Hematopoietic multipotent progenitor cell treated with erythropoietin and hydrocortisone succinate and interleukin-3 and kit ligand, for 6 days (in vitro differentiated cells): Measurements from ENCODE around the gene SPACA4.
"Not testable (repeated sequence)": the region's sequence is repeated elsewhere in the genome, so short reads cannot be mapped to it uniquely, and the experiment has no call there.

ENCODE experiments used
- DNase-seq: peaks from one replicate; pipeline ENCODE4 v3.0.0-alpha.2; 2015

Gene SPACA4, protein sequence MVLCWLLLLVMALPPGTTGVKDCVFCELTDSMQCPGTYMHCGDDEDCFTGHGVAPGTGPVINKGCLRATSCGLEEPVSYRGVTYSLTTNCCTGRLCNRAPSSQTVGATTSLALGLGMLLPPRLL

DNA sequence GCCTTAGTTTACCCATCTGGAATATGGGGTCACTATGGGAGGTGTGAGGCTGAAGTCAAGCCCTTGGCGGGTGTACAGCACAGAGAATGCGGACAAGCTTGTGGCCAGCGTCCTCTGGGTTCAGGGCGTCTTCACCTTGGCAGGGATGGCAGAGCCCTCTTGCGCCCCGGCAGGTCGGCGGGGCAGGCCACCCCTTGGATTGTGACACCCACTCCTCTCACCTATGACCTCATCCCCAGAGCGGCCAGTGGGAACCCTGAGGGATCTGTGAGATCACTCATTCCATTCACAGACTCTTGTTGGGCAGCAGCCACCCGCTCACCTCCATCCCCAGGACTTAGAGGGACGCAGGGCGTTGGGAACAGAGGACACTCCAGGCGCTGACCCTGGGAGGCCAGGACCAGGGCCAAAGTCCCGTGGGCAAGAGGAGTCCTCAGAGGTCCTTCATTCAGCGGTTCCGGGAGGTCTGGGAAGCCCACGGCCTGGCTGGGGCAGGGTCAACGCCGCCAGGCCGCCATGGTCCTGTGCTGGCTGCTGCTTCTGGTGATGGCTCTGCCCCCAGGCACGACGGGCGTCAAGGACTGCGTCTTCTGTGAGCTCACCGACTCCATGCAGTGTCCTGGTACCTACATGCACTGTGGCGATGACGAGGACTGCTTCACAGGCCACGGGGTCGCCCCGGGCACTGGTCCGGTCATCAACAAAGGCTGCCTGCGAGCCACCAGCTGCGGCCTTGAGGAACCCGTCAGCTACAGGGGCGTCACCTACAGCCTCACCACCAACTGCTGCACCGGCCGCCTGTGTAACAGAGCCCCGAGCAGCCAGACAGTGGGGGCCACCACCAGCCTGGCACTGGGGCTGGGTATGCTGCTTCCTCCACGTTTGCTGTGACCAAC, at the start of gene SPACA4:
Gene SPACA4 (plus strand): TSS at position 280 of the 896 bp plus-strand sequence. CDS start 237 bp downstream, at position 517.
- no peak for DNase-seq

DNA sequence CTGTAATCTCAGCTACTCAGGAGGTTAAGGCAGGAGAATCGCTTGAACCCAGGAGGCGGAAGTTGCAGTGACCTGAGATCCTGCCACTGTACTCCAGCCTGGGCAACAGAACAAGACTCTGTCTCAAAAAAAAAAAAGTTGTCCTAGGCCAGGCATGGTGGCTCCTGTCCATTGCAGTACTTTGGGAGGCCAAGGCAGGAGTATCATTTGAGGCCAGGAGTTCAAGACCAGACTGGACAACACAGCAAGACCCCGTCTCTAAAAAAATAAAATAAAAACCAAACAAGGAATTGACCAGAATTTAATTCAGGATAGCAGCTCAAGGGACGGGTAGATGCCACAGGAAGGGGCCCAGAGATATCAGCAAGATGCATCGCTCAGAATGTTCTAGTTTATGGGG, 49.7 kb upstream of the SPACA4 start:
- no peak for DNase-seq

DNA sequence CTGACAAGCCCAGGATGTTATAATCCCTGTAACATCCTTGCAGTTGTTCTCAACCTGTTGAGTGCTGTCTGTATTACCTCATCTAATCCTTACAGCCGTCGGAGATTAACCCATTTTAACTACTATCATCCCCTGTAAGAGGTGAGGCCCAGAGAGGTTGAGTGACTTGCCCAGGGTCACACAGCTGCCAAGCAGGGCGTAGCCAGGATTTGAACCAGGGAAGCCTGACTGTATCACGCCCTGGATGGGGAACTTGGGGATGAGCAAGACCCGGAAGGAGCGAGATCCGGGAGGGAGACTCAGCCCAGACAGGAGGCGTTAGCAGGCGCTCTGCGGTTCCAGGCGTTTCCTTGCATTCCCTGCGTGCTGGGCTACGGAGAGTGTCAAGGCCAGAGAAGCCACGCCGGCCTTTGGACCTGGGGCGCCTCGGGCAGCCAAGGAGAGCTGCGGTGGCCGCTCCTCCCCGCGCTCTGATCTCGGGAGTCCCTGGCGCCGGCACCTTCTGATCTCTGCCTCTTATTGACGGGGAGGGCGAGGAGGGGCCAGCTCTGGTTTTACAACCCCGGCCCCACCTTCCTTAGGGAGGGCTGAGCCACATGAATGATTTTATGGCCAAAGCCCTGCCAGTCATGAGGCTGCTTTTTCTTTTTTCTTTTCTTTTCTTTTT, 48.4 kb upstream of the SPACA4 start:
- DNase-seq: peak; percentile 42

DNA sequence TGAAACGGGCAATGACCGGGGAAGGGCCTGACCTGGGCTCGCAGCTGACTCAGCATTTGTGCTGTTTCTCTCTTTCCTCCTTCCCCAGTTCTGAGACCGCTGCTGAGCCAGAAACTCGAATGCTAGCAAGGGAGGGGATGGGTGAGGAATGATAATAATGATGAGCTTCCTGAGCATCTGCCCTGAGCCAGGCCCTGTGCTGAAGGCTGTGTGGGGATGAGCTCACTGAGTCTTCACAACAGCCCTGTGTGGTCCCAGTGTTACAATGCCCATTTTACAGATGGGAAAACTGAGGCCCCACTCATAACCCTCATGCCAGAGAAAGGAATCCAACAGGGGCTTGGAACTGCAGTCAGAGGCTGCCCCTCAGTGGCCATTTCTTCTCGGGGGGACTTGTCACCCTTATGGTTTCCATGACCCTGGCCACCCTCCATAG, 46.4 kb upstream of the SPACA4 start:
- peak; percentile 27 for DNase-seq

DNA sequence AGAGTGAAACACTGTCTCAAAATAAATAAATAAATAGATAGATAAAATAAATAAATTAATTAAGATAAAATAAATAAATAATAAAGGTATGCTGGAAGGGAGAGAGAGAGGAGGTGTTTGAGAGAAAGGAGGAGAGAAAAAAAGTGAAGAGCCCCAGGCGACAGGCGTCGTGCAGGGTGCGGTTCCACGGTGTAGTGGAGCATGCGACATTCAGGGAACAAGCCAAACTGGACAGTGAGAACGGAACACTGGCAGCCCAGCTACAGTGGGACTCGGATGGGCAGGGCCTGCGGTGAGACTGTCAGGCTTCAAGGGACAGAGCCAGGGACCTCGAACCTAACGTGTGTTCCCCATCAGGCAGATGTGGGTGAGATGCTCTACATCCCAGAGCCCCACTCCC, 45.1 kb upstream of the SPACA4 start:
- DNase-seq: no peak

DNA sequence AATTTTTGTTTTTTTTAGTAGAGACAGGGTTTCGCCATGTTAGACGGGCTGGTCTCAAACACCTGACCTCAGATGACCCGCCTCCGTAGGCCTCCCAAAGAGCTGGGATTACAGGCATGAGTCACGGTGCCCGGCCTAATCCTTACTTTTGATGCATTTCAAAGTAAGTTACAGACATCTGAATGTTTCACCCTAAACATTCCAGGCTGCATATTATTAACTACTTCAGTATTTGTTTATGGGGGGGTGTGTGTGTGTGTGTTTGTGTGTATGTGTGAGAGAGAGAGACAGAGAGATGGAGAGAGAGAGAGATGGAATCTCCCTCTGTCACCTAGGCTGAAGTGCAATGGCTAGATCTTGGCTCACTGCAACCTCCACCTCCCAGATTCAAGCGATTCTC, 41.5 kb upstream of the SPACA4 start:
- DNase-seq: no peak

DNA sequence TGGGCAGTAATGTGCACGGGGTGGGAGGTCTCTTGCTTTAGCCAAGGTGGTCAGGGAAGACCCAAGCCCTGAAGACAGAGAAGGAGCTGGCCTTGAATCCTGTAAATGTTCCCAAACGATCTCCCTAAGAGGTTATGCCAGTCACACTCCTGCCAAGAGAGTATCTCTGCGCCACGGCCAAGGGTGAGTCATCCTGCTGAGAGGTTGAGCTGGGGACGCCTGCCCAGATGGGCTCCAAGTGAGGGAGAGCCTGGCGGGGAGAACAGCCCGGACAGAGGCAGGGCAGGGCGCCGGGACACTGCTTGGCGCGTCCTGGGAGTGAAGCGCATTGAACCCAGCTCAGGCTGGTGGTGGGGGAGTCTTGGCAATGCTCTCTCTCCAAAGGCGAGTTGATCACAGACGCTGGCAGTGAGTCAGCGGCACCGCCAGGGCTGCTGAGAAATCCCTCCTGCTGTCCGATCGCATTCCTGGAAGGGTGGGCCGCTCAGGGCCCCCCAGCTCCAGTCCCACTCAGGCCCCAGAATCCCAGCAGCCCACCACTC, 38.1 kb upstream of the SPACA4 start:
- DNase-seq: peak; percentile 60

DNA sequence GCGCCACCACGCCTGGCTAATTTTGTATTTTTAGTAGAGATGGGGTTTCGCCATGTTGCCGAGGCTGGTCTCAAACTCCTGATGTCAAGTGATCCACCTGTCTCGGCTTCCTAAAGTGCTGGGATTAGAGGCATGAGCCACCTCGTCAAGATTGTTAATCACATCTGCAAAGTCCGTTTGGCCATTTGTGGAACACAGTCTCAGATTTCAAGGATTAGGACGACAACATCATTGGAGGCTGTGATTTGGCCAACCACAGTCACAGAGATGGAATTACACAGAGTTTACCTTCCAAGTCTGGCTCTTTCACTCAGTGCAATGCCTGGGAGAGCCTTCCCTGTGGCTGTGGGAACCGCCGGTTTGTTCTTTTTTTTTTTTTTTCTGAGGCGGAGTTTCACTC, 36.7 kb upstream of the SPACA4 start:
- no peak for DNase-seq

DNA sequence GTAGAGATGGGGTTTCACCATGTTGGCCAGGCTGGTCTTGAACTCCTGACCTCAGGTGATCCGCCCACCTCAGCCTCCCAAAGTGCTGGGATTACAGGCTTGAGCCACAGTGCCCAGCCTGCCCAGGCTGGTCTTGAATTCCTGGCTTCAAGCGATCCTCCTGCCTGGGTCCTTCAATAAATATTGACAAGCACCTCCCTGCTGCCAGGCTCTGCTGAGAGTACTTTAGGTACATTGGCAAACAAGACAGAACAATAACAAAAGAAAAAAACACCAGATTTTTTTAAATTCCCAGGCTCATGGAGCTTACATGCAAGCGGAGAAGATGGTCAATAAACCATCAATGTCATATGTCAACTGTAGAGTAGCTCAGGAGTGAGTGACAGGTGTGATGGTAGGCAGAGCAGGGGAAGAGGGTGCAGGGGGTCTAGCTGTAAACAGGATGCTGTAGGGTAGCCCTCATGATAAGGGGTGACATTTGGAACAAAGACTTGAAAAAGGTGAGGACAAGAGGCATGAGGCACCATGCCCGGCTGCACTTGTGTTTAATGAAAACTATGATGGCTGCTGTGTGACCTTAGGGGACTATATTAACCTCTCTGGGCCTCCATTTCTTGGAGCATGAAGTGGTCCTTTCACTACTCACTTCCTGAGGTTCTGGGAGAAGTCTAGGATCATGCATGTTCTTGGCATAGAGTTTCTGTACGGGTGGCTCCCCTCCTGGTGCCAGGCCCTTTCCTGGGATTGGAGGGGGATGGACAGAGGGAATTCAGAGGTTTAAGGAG, 35.0 kb upstream of the SPACA4 start:
- DNase-seq: no peak

DNA sequence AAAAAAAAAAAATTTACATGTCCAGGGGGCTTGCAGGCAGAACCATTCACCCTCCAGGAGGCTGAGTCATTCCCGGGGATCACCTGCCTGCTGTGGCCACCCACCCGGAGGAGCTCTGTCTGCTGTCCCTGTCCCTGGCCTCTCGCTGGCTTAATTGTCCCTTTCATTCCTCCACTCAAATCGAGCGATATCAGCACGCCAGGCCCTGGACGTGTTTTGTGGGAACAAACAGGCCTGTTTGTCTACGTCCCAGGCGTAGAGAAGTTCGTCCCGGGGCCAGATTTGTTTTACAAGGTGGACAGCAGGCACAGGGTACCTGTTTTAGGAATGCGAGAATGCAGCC, 33.4 kb upstream of the SPACA4 start:
- no peak for DNase-seq

DNA sequence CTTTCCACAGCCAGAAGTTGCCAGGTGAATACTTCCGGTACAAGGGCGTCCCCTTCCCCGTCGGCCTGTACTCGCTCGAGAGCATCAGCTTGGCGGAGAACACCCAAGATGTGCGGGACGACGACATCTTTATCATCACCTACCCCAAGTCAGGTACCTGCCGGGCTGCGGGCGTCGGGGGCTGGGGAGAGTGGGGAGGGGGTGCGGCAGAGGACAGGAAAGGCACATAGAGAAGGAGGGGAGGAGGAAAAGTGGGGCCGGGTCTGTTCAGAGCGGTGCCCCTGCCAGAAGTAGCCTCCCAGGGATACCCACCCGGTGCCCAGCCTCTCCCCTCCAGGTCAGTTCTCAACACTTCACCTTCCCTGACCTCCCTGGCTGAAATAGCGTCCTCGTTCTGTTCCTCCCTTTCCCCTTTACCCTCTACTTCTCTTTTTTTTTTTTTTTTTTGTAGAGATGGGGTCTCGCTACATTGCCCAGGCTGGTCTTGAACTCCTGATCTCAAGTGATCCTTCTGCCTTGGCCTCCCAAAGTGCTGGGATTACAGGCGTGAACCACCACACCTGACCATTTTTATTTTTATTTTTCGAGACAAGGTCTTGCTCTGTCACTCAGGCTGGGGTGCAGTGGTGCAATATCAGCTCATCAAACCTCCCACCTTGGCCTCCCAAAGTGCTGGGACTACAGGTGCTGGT, 30.5 kb upstream of the SPACA4 start:
- DNase-seq: no peak

DNA sequence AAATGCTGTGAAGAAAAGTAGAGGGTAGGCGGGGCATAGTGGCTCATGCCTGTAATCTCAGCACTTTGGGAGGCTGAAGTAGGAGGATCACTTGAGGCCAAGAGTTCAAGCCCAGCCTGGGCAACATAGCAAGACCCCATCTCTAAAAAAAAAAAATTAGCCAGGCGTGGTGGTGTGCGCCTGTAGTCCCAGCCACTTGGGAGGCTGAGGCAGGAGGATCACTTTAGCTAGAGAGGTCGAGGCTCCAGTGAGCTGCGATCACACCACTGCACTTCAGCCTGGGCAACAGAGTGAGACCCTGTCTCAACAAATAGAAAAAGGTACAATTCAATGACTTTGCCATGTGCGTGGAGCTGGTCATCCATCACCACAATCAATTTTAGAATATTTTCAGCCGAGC, 28.6 kb upstream of the SPACA4 start:
- not testable (repeated sequence) for DNase-seq

DNA sequence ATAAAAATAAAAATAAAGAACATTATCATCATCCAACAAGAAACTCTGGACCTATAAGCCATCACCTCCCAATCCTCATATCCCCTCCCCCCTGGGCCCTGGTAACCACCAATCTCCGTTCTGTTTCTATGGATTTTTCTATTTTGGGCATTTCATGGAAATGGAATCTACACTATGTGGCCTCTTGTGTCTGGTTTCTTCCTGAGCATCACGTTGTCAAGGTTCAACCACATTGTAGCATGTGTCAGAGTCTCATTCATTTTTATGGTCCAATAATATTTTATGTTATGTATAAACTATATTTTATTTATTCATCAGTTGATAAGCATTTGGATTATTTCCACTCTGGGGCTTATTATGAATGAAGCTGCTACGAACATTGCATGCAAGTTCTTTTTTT, 27.7 kb upstream of the SPACA4 start:
- DNase-seq: no peak

DNA sequence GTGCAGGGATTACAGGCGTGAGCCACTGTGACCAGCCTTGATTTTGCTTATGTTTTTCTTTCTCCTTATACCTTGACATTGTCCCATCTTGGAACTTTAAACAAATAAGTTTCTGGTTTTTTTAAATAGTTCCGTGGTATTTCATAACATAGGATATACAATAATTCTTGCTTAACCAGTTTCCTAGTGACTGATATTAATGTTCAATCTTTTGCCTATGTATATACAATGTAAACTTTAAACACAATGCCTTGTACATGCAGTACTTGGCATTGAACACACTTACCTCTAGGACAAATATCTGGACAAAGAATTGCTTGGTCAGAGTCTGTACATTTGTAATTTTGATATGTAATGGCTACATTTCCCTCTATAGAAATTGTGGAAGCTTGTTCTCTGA, 24.4 kb upstream of the SPACA4 start:
- no peak for DNase-seq

DNA sequence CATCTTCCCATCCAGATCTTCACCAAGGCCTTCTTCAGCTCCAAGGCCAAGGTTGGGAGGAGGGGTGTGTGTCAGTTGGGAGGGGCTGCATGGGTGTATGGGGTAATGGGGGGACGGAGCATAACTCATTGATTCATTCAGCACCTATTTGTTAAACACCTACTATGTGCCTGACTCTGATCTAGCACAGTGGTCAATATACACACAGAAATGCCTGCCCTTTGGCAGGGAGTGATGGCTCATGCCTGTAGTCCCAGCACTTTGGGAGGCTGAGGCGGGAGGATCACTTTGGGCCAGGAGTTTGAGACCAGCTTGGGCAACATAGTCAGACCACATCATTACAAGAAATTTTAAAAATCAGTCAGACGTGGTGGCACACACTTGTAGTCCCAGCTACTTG, 19.2 kb upstream of the SPACA4 start:
- DNase-seq: no peak

DNA sequence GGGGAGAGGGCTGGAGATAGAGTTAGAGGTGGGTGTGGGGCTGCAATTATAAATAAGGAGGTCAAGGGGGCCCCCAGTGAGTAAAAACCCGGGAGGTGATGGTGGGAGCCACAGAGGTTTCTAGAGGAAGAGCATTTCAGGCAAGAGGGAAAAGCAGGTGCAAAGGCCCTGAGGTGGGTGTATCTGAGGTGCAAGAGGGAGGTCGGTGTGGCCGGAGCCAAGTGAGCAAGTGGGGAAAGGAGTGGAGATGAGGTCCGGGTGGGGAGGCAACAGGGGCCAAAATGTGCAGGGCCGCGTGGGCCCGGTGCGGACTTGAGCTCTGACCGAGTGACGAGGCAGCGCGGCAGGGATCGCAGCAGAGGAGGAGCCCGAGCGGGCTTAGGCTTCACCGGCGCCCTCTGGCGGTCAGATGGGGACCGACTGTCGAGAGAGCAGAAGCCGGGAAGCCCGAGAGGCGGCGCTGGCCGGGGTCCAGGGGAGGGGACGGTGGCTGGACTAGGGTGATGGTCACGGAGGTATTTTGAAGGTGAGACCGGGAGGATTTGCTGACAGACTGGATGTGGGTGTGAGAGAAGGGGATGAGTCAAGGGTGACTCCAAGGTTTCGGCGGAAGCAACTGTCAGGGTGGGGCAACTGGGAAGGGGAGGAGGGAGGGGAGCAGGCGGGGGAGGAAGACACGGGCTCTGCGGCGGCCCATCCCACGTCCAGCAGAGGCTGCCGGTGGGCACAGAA, 17.7 kb upstream of the SPACA4 start:
- DNase-seq: peak; percentile 95

DNA sequence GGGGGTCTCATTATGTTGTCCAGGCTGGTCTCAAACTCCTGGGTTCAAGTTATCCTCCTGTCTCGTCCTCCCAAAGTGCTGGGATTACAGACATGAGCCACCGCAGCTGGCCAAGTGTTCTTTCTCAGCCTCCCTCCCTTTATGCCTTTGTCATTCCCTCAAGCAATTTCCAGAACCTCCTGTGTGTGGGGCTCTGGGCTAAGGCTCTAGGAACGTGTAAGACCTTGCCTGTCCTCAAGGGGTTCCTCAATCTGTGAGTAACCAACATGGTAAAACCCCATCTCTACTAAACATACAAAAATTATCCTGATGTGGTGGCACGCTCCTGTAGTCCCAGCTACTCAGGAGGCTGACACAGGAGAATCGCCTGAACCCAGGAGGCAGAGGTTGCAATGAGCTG, 15.5 kb upstream of the SPACA4 start:
- peak; percentile 56 for DNase-seq

DNA sequence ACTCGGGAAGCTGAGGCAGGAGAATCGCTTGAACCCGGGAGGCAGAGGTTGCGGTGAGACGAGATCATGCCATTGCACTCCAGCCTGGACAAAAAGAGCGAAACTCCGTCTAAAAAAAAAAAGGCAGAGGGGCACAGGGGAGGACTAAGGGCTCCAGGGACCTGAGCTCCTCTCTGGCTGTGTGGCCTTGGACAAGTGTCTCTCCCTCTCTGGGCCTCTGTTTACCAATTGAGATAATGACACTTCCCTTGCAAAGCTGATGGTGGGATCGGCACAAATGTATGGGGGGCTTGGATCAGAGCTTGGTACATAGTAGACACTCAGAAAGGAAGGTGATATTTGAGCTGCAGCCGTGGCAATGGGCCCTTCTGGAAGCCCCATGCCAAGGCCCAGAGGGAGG, 11.4 kb upstream of the SPACA4 start:
- no peak for DNase-seq

DNA sequence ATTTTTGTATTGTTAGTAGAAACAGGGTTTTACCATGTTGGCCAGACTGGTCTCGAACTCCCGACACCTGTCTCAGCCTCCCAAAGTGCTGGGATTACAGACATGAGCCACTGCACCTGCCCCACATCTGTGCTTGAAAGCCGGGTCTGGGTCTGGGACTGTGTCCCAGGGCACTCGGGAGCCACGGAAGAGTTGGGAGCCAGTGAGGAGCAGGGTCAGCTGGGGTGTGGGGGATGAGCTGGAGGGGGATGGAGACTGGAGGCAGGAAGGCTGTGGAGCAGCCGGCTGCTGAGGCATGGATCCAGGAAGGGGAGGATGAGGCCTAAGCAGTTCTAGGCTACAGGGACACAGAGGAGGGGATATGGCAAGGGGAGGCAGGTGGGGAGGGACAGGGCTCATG, 10.7 kb upstream of the SPACA4 start:
- no peak for DNase-seq

DNA sequence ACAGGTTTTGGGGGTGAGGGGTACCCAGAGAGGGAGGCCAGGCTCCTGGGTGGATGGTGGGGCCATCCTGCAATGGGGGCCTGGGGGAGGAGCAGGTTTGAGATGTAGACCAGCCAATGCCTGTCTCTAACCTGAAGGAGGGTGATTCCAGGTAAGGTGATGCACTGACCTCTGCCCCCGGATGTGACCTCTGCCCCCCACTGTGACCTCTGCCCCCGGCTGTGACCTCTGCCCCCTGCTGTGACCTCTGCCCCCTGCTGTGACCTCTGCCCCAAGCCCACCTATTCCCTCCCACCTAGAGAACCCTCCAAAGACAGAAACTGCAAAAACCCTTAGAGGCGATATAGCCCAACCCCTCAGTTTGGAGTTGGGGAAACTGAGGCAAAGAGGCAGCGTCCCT, 10.3 kb upstream of the SPACA4 start:
- DNase-seq: no peak

DNA sequence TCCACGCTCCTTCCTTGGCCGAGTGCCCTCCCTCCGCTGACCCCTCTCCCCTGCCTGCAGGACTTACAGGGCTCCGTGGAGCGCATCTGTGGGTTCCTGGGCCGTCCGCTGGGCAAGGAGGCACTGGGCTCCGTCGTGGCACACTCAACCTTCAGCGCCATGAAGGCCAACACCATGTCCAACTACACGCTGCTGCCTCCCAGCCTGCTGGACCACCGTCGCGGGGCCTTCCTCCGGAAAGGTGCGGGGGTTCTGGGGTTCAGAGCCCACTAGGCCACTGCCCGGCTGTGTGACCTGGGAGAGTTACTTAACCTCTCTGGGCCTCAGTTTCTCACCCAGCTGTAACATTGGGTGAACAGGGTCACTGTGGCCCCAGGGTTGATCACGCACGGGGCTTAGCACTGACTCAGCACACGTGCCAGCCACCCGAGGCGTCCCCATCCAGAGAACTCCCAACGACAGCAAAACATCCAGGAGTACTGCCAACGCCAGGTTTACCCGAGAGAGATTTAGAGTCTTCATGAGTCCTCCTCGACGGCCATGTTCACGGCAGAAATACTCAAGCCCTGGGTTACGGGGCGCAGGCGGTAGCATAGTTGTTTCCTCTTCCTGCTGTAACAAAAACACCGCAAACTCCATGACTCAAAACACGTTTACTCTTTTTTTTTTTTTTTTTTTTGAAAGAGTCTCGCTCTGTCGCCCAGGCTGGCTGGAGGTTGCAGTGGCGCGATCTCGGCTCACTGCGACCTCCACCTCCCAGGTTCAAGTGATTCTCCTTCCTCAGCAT, 9.7 kb upstream of the SPACA4 start:
- no peak for DNase-seq
